Measurements from ENCODE around the gene PRPF6. TPM values are rescaled to one million over a fixed set of nuclear protein-coding genes. Genes with fewer than 3 reads are reported as not detected.

The PRPF6 gene
- total RNA-seq, 1 donor from 2014 or later, result 51.9 TPM

- H3K4me3 ChIP-seq, result no peak overlapping the region
- H3K36me3 Mint-ChIP-seq, result peaks cover 26% of the 10 kb centered on the region
- H3K4me1 ChIP-seq, result no peaks in the 10 kb centered on the region
- no peak overlapping the region for H3K27ac Mint-ChIP-seq
- H3F3A ChIP-seq (ENCODE audit: low read depth), result no peaks in the 10 kb centered on the region
- H3K4me2 ChIP-seq, result no peak overlapping the region
- no peaks in the 10 kb centered on the region for H3K36me3 ChIP-seq
- no peak overlapping the region for H3K4me3 Mint-ChIP-seq
- H3K9me3 Mint-ChIP-seq, result no peaks in the 10 kb centered on the region
- no peaks in the 10 kb centered on the region for H4K20me1 ChIP-seq (ENCODE audit: low read depth)
- no peak for DNase-seq (ENCODE audit: low spot score)
- no peaks in the 10 kb centered on the region for H3K79me2 ChIP-seq (ENCODE audit: low read depth)
- H3K27me3 ChIP-seq, result no peaks in the 10 kb centered on the region
- H3K27ac ChIP-seq, result no peak overlapping the region
- no peak overlapping the region for H2AFZ ChIP-seq (replicated peaks)
- no peak overlapping the region for H3K9ac ChIP-seq
- TF ChIP-seq CTCF (IDR thresholded peaks at IDR 0.05), result no peak
- TF ChIP-seq EZH2phosphoT487 (IDR thresholded peaks at IDR 0.05), result no peak
- TF ChIP-seq EZH2 (IDR thresholded peaks at IDR 0.05), result no peak
- no peaks in the 10 kb centered on the region for H3K4me1 Mint-ChIP-seq
- H3K9me3 ChIP-seq (ENCODE audit: low read depth), result no peaks in the 10 kb centered on the region
- no peaks in the 10 kb centered on the region for H3K27me3 Mint-ChIP-seq (ENCODE audit: insufficient read depth, low read depth)
These were observed 40.4 kb downstream of the PRPF6 start for GRCh38 chr20:64021124-64021975.

GRCh38 chr20:64022671-64023360 lies 41.9 kb downstream of the PRPF6 start:
- H3K27ac ChIP-seq, result no peak overlapping the region
- Mint-ChIP-seq H3K27ac (no peak overlapping the region), H3K4me3 (no peak overlapping the region), H3K36me3 (peaks cover 25% of the 10 kb centered on the region), H3K4me1 (no peaks in the 10 kb centered on the region), H3K27me3 (ENCODE audit: insufficient read depth, low read depth) (peaks cover 3% of the 10 kb centered on the region), H3K9me3 (no peaks in the 10 kb centered on the region)
- no peak overlapping the region for H3K4me2 ChIP-seq
- no peaks in the 10 kb centered on the region for H3K36me3 ChIP-seq
- H3K9me3 ChIP-seq (ENCODE audit: low read depth), result no peaks in the 10 kb centered on the region
- no peak overlapping the region for H3K4me3 ChIP-seq
- no peak overlapping the region for H3K9ac ChIP-seq
- no peaks in the 10 kb centered on the region for H3K27me3 ChIP-seq
- no peaks in the 10 kb centered on the region for H3F3A ChIP-seq (ENCODE audit: low read depth)
- TF ChIP-seq EZH2 (IDR thresholded peaks at IDR 0.05) (no peak), EZH2phosphoT487 (IDR thresholded peaks at IDR 0.05) (no peak), CTCF (IDR thresholded peaks at IDR 0.05) (no peak)
- no peak overlapping the region for H2AFZ ChIP-seq (replicated peaks)
- H3K79me2 ChIP-seq (ENCODE audit: low read depth), result no peaks in the 10 kb centered on the region
- no peak for DNase-seq (ENCODE audit: low spot score)
- no peaks in the 10 kb centered on the region for H3K4me1 ChIP-seq
- no peaks in the 10 kb centered on the region for H4K20me1 ChIP-seq (ENCODE audit: low read depth)

DNA sequence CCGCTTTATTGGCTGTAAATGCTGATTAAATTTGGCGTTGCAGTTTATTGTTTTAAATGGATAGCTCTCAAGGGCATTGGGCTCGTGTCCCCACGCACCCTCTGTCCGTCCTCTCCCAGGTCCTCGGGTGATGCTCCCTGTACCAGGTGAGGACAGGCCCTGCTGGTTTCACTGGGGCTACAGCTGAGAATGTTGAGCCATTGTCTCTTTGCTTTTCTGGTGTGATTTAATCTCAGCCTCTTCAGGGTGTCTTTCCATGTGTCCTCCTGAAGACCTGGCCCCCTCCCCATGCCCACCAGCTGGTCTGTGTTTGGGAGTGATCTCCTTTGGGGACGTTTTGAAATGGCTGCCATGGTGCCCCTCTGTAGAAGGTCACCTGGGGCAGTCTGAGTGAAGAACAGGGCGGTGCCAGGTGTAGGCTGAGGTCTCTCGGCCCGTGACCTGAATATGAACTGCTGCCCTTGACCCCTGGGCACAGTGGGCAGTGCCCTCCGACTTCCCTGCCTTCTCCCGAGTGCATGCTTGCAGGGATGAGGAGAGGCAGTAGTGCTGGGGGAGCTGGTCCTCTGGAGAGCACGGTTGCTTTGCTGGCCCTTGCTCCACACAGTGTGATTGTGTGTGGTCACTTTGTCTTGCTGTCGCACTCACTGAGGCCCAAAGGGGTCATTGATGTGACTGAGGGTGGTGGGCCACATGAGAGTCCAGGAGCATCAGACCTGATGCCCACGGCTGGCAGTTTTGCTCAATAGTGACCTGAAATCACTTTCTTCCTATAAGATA lies 42.6 kb downstream of the PRPF6 start:
- Histone ChIP-seq H2AFZ (replicated peaks) (no peak overlapping the region), H4K20me1 (ENCODE audit: low read depth) (no peaks in the 10 kb centered on the region), H3K27me3 (no peaks in the 10 kb centered on the region), H3K79me2 (ENCODE audit: low read depth) (no peaks in the 10 kb centered on the region), H3K4me1 (no peaks in the 10 kb centered on the region), H3K9ac (no peak overlapping the region), H3K9me3 (ENCODE audit: low read depth) (no peaks in the 10 kb centered on the region), H3K4me2 (no peak overlapping the region), H3K36me3 (no peaks in the 10 kb centered on the region), H3F3A (ENCODE audit: low read depth) (no peaks in the 10 kb centered on the region), H3K27ac (no peak overlapping the region), H3K4me3 (no peak overlapping the region)
- DNase-seq (ENCODE audit: low spot score), result no peak
- H3K4me1 Mint-ChIP-seq, result no peaks in the 10 kb centered on the region
- H3K4me3 Mint-ChIP-seq, result no peak overlapping the region
- peaks cover 3% of the 10 kb centered on the region for H3K27me3 Mint-ChIP-seq (ENCODE audit: insufficient read depth, low read depth)
- no peak overlapping the region for H3K27ac Mint-ChIP-seq
- TF ChIP-seq EZH2phosphoT487 (IDR thresholded peaks at IDR 0.05) (no peak), EZH2 (IDR thresholded peaks at IDR 0.05) (no peak), CTCF (IDR thresholded peaks at IDR 0.05) (no peak)
- H3K9me3 Mint-ChIP-seq, result no peaks in the 10 kb centered on the region
- H3K36me3 Mint-ChIP-seq, result peaks cover 22% of the 10 kb centered on the region
